Measurements from ENCODE around the gene ZNF516.

ZNF516 gene

GRCh38 chr18:76465630-76466409 lies 29.2 kb downstream of the ZNF516 start:
- DNase-seq, result no peak

- DNase-seq, result no peak
These were observed 30.5 kb downstream of the ZNF516 start for GRCh38 chr18:76464281-76465259.

- DNase-seq, result no peak
These were observed 31.2 kb downstream of the ZNF516 start for GRCh38 chr18:76463872-76464271.

GRCh38 chr18:76463358-76463757 lies 31.7 kb downstream of the ZNF516 start:
- no peak for DNase-seq

GRCh38 chr18:76462326-76462694 lies 32.7 kb downstream of the ZNF516 start:
- DNase-seq, result no peak

- DNase-seq, result no peak
These were observed 33.2 kb downstream of the ZNF516 start for GRCh38 chr18:76461692-76462325.

- no peak for DNase-seq
These were observed 33.9 kb downstream of the ZNF516 start for GRCh38 chr18:76461148-76461547.

- no peak for DNase-seq
These were observed 34.6 kb downstream of the ZNF516 start for GRCh38 chr18:76460482-76460881.

- DNase-seq, result no peak
These were observed 35.2 kb downstream of the ZNF516 start for GRCh38 chr18:76459687-76460350.

GRCh38 chr18:76459312-76459686 lies 35.7 kb downstream of the ZNF516 start:
- no peak for DNase-seq

- no peak for DNase-seq
These were observed 36.3 kb downstream of the ZNF516 start for GRCh38 chr18:76458522-76459311.

GRCh38 chr18:76457957-76458356 lies 37.1 kb downstream of the ZNF516 start:
- DNase-seq, result no peak

GRCh38 chr18:76457475-76457874 lies 37.6 kb downstream of the ZNF516 start:
- no peak for DNase-seq

GRCh38 chr18:76456823-76457222 lies 38.2 kb downstream of the ZNF516 start:
- DNase-seq, result no peak

- no peak for DNase-seq
These were observed 38.9 kb downstream of the ZNF516 start for GRCh38 chr18:76456018-76456750.

- no peak for DNase-seq
These were observed 39.9 kb downstream of the ZNF516 start for GRCh38 chr18:76455003-76455676.

- no peak for DNase-seq
These were observed 40.6 kb downstream of the ZNF516 start for GRCh38 chr18:76454418-76454817.

GRCh38 chr18:76453932-76454331 lies 41.1 kb downstream of the ZNF516 start:
- DNase-seq, result no peak

- DNase-seq, result no peak
These were observed 41.9 kb downstream of the ZNF516 start for GRCh38 chr18:76453057-76453561.

- no peak for DNase-seq
These were observed 42.7 kb downstream of the ZNF516 start for GRCh38 chr18:76452357-76452756.
